ENCODE data around the gene IFT81.

IFT81 gene

GRCh38 chr12:110102255-110102654 is 21.9 kb upstream of the IFT81 start:
- H4K20me1 ChIP-seq (ENCODE audit: insufficient read depth), result no peaks in the 10 kb centered on the region
- H3K4me2 ChIP-seq, result no peak overlapping the region
- H3K79me2 ChIP-seq (ENCODE audit: insufficient read depth, low read depth), result no peaks in the 10 kb centered on the region
- no peak overlapping the region for H2AFZ ChIP-seq (ENCODE audit: low read depth)
- H3K36me3 ChIP-seq (ENCODE audit: insufficient read depth), result no peaks in the 10 kb centered on the region
- H3K4me3 ChIP-seq (IDR thresholded peaks at IDR 0.05; ENCODE audit: insufficient read depth, low read depth, low read length), result no peak overlapping the region
- no peak overlapping the region for H3K9ac ChIP-seq
- peaks cover 10% of the 10 kb centered on the region for H3K4me1 ChIP-seq (ENCODE audit: low read depth, poor library complexity, severe bottlenecking)
- no peaks in the 10 kb centered on the region for H3K27me3 ChIP-seq (ENCODE audit: insufficient read depth, low read depth)
- TF ChIP-seq, protein P1, sequence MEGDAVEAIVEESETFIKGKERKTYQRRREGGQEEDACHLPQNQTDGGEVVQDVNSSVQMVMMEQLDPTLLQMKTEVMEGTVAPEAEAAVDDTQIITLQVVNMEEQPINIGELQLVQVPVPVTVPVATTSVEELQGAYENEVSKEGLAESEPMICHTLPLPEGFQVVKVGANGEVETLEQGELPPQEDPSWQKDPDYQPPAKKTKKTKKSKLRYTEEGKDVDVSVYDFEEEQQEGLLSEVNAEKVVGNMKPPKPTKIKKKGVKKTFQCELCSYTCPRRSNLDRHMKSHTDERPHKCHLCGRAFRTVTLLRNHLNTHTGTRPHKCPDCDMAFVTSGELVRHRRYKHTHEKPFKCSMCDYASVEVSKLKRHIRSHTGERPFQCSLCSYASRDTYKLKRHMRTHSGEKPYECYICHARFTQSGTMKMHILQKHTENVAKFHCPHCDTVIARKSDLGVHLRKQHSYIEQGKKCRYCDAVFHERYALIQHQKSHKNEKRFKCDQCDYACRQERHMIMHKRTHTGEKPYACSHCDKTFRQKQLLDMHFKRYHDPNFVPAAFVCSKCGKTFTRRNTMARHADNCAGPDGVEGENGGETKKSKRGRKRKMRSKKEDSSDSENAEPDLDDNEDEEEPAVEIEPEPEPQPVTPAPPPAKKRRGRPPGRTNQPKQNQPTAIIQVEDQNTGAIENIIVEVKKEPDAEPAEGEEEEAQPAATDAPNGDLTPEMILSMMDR (conservative IDR thresholded peaks at IDR 0.05; ENCODE audit: low read depth, low read length), result no peak; the same call in 1 of the 2 replicates
- no peak overlapping the region for H3K27ac ChIP-seq

GRCh38 chr12:110104188-110105094 is 19.7 kb upstream of the IFT81 start:
- Histone ChIP-seq H3K36me3 (ENCODE audit: insufficient read depth) (no peaks in the 10 kb centered on the region), H3K27ac (no peak overlapping the region), H3K4me1 (ENCODE audit: low read depth, poor library complexity, severe bottlenecking) (peaks cover 10% of the 10 kb centered on the region), H3K27me3 (ENCODE audit: insufficient read depth, low read depth) (no peaks in the 10 kb centered on the region), H4K20me1 (ENCODE audit: insufficient read depth) (no peaks in the 10 kb centered on the region), H3K79me2 (ENCODE audit: insufficient read depth, low read depth) (no peaks in the 10 kb centered on the region), H3K4me2 (no peak overlapping the region), H2AFZ (ENCODE audit: low read depth) (no peak overlapping the region), H3K9ac (no peak overlapping the region), H3K4me3 (IDR thresholded peaks at IDR 0.05; ENCODE audit: insufficient read depth, low read depth, low read length) (no peak overlapping the region)
- TF ChIP-seq, protein P1 (conservative IDR thresholded peaks at IDR 0.05; ENCODE audit: low read depth, low read length), result no peak

- TF ChIP-seq, protein P1 (conservative IDR thresholded peaks at IDR 0.05; ENCODE audit: low read depth, low read length), result no peak
- H3K79me2 ChIP-seq (ENCODE audit: insufficient read depth, low read depth), result no peaks in the 10 kb centered on the region
- H2AFZ ChIP-seq (ENCODE audit: low read depth), result no peak overlapping the region
- H3K4me2 ChIP-seq, result no peak overlapping the region
- H3K4me1 ChIP-seq (ENCODE audit: low read depth, poor library complexity, severe bottlenecking), result peaks cover 8% of the 10 kb centered on the region
- H3K4me3 ChIP-seq (IDR thresholded peaks at IDR 0.05; ENCODE audit: insufficient read depth, low read depth, low read length), result no peak overlapping the region
- no peaks in the 10 kb centered on the region for H3K27me3 ChIP-seq (ENCODE audit: insufficient read depth, low read depth)
- no peaks in the 10 kb centered on the region for H4K20me1 ChIP-seq (ENCODE audit: insufficient read depth)
- H3K27ac ChIP-seq, result no peak overlapping the region
- no peaks in the 10 kb centered on the region for H3K36me3 ChIP-seq (ENCODE audit: insufficient read depth)
- no peak overlapping the region for H3K9ac ChIP-seq
Observed at GRCh38 chr12:110105159-110105558, 19.0 kb upstream of the IFT81 start.

- Histone ChIP-seq H4K20me1 (ENCODE audit: insufficient read depth) (no peaks in the 10 kb centered on the region), H3K79me2 (ENCODE audit: insufficient read depth, low read depth) (no peaks in the 10 kb centered on the region), H3K4me3 (IDR thresholded peaks at IDR 0.05; ENCODE audit: insufficient read depth, low read depth, low read length) (no peak overlapping the region), H3K4me1 (ENCODE audit: low read depth, poor library complexity, severe bottlenecking) (no peaks in the 10 kb centered on the region), H3K9ac (no peak overlapping the region), H3K36me3 (ENCODE audit: insufficient read depth) (no peaks in the 10 kb centered on the region), H3K4me2 (no peak overlapping the region), H3K27me3 (ENCODE audit: insufficient read depth, low read depth) (no peaks in the 10 kb centered on the region), H2AFZ (ENCODE audit: low read depth) (no peak overlapping the region), H3K27ac (no peak overlapping the region)
- TF ChIP-seq, protein P1 (conservative IDR thresholded peaks at IDR 0.05; ENCODE audit: low read depth, low read length), result no peak
Observed at GRCh38 chr12:110105986-110106385, 18.2 kb upstream of the IFT81 start.

Measured in KMS-11 (cell line).